Glutamatergic neuron (in vitro differentiated cells): ENCODE data around the gene MTURN. TPM values are rescaled to one million over a fixed set of nuclear protein-coding genes. Genes with fewer than 3 reads are reported as not detected.

ENCODE experiments used
- DNase-seq: peaks from one replicate; pipeline ENCODE4 v3.0.0; 2022
- H3K27ac Mint-ChIP-seq: one replicate; pipeline ENCODE4 v1.8.0; 2020; ENCODE audit warnings: mild to moderate bottlenecking, mixed read lengths, inconsistent platforms; ENCODE audit not compliant: unreplicated experiment
- H3K27me3 Mint-ChIP-seq: one replicate; pipeline ENCODE4 v1.8.0; 2020; ENCODE audit warnings: mild to moderate bottlenecking, moderate library complexity, mixed read lengths, inconsistent platforms; ENCODE audit not compliant: unreplicated experiment
- H3K36me3 Mint-ChIP-seq: one replicate; pipeline ENCODE4 v1.8.0; 2020; ENCODE audit warnings: mild to moderate bottlenecking, mixed read lengths, inconsistent platforms; ENCODE audit not compliant: unreplicated experiment
- H3K4me1 Mint-ChIP-seq: one replicate; pipeline ENCODE4 v1.8.0; 2020; ENCODE audit warnings: mild to moderate bottlenecking, low read depth, mixed read lengths, inconsistent platforms; ENCODE audit not compliant: unreplicated experiment
- H3K4me3 Mint-ChIP-seq: one replicate; pipeline ENCODE4 v1.8.0; 2020; ENCODE audit warnings: mild to moderate bottlenecking, mixed read lengths, inconsistent platforms; ENCODE audit not compliant: unreplicated experiment
- H3K9me3 Mint-ChIP-seq: one replicate; pipeline ENCODE4 v1.8.0; 2020; ENCODE audit warnings: mild to moderate bottlenecking, moderate library complexity, mixed read lengths, inconsistent platforms; ENCODE audit not compliant: unreplicated experiment
- long read RNA-seq: library from polyadenylated mRNA; unstranded; transcript quantifications from one replicate; pipeline ENCODE4 v2.0.0, GENCODE V29; 2020; ENCODE audit not compliant: unreplicated experiment
- total RNA-seq: library from RNA; stranded (reverse); fragmentation: NEBNext Ultra II Directional; extraction: Animal tissue kit (Norgen Biotek cat#: 25700); gene quantifications from one replicate; pipeline ENCODE4 v1.2.1, GENCODE V29; 2021; ENCODE audit not compliant: unreplicated experiment
- TF ChIP-seq, protein P1 (sequence below): fragments of 200-600 bp; sonication (generic); IDR thresholded peaks from one replicate; pipeline ENCODE4 v1.5.0; 2021; ENCODE audit not compliant: partially characterized antibody, unreplicated experiment

Gene MTURN
- total RNA-seq: 32.6 TPM
- long read RNA-seq, partial matches to known transcripts: 1 of 3 reads
- long read RNA-seq, other reads (novel, unspliced or antisense): 2 of 3 reads

DNA sequence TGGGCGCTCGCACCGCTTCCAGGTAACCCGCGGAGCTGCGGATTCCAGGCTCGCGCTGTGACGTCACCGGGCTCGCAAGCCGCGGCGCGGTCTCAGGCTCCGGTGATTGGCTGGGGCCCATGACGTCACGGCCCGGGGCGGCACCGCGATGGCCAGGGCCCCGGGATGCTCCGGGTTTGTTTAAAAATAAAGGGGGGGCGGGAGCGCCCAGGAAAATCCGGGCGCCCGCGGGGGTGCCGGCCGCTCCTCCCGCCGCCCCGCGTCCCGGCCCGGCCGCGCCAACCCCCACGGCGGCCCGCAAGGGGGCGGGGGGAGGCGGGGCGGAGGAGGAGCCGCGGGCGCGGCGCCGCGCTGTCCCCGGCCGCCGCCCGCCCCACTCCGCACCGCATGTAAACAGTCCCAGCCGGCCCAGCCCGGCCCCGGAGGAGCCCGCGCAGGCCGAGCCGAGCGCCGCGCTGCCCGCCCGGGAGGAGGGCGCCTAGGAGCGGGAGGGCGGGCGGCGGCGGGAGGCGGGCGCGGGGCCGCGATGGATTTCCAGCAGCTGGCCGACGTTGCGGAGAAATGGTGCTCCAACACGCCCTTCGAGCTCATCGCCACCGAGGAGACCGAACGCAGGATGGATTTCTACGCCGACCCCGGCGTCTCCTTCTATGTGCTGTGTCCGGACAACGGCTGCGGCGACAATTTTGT lies at the start of gene MTURN:
TSS of gene MTURN (plus strand) at position 376 of the 690 bp plus-strand sequence. CDS start at position 527, 151 bp downstream.
- Mint-ChIP-seq H3K27me3 (peaks cover 14% of the 10 kb centered on the region), H3K4me1 (no peaks in the 10 kb centered on the region), H3K9me3 (peaks cover 11% of the 10 kb centered on the region), H3K27ac (peak within 1 kb of the TSS; percentile 80), H3K4me3 (peak within 1 kb of the TSS; percentile 92), H3K36me3 (no peaks in the 10 kb centered on the region)
- TF ChIP-seq, protein P1, sequence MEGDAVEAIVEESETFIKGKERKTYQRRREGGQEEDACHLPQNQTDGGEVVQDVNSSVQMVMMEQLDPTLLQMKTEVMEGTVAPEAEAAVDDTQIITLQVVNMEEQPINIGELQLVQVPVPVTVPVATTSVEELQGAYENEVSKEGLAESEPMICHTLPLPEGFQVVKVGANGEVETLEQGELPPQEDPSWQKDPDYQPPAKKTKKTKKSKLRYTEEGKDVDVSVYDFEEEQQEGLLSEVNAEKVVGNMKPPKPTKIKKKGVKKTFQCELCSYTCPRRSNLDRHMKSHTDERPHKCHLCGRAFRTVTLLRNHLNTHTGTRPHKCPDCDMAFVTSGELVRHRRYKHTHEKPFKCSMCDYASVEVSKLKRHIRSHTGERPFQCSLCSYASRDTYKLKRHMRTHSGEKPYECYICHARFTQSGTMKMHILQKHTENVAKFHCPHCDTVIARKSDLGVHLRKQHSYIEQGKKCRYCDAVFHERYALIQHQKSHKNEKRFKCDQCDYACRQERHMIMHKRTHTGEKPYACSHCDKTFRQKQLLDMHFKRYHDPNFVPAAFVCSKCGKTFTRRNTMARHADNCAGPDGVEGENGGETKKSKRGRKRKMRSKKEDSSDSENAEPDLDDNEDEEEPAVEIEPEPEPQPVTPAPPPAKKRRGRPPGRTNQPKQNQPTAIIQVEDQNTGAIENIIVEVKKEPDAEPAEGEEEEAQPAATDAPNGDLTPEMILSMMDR: no peak
- peak; percentile 92 for DNase-seq

DNA sequence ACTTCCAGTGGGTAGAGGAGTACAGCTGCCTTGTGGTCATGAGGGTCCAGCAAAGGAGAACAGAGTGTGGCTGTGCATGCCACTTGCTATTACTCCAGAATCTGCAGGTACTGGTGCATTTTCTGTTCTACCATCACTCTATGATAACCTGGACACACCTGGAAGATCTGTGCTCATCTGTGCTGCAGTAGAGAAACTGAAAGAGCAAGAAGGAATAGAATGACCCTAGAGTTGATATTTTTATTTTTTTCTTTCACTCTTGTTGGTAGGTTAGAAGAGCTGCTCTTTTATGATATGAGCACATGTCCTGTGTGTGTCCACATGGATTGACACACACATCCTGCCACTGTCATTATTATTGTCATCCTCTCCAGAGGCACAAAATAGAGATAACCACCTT lies 48.3 kb upstream of the MTURN start:
- Mint-ChIP-seq H3K4me1 (no peaks in the 10 kb centered on the region), H3K9me3 (peaks cover 2% of the 10 kb centered on the region), H3K4me3 (no peak overlapping the region), H3K36me3 (peaks cover 9% of the 10 kb centered on the region), H3K27me3 (peaks cover 4% of the 10 kb centered on the region), H3K27ac (no peak overlapping the region)
- no peak for DNase-seq
- TF ChIP-seq, protein P1: no peak

DNA sequence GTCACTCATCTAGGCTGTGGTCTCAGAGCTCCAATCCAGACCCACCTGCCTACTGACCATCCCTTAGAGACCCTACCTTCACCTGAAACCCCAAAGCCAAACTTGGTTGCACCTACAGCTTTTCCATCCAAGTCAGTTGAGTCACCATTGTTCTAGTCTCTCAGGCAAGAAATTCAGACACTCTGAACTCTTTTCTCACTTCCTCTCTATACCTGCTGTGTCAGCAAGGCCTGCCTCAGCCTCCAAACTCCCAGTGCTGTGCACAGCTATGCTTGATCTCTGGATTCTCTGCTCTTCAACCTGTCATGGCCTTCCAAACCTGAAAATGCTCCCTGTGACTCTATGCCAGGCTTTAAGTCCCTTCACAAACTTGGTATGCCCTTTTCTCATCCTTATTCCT lies 47.4 kb upstream of the MTURN start:
- Mint-ChIP-seq H3K4me1 (no peaks in the 10 kb centered on the region), H3K4me3 (no peak overlapping the region), H3K27ac (no peak overlapping the region), H3K36me3 (peaks cover 9% of the 10 kb centered on the region), H3K27me3 (peaks cover 4% of the 10 kb centered on the region), H3K9me3 (peaks cover 2% of the 10 kb centered on the region)
- TF ChIP-seq, protein P1: no peak
- no peak for DNase-seq

DNA sequence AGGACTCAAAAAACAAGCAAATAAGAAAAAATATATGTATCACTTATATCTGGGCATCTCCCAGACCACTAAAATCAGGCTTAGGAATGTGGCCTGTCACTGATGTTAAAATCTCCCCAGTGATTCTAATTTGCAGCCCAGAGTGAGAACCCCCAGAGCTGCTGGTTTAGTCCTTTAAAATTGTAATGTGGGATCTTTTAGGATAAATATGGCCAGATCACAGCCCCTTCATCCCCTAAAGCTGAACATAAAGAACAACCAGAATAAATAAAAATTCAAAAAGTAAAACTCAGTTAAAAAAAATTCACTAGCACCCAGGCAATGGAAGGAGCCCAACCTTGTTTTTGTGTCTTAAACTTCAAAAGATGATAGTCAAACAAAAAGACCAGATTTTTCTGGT lies 46.4 kb upstream of the MTURN start:
- DNase-seq: no peak
- Mint-ChIP-seq H3K9me3 (peaks cover 2% of the 10 kb centered on the region), H3K36me3 (peaks cover 9% of the 10 kb centered on the region), H3K4me3 (no peak overlapping the region), H3K27me3 (peaks cover 4% of the 10 kb centered on the region), H3K4me1 (no peaks in the 10 kb centered on the region), H3K27ac (no peak overlapping the region)
- TF ChIP-seq, protein P1: no peak

DNA sequence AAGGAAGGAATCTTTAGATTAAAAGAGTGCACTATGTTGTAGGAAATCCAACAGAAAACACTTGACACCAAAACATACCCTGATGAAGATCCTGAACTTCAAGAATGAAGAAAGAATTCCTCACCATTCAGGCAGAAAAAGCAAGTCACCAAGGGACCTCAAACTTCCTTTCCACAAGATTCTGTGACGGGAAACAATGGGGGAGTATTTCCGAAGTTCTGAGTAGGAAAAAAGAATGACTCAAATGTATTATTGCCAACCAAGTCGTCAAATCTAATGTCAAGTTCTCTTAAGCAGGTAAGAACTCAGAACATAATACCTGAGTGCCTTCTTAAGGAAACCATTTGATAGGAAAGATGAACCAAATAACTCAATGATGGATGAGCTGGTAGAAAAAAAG lies 44.7 kb upstream of the MTURN start:
- peaks cover 4% of the 10 kb centered on the region for H3K9me3 Mint-ChIP-seq
- H3K4me3 Mint-ChIP-seq: no peak overlapping the region
- H3K4me1 Mint-ChIP-seq: no peaks in the 10 kb centered on the region
- H3K27me3 Mint-ChIP-seq: peaks cover 4% of the 10 kb centered on the region
- no peak for DNase-seq
- peaks cover 15% of the 10 kb centered on the region for H3K36me3 Mint-ChIP-seq
- TF ChIP-seq, protein P1: no peak
- no peak overlapping the region for H3K27ac Mint-ChIP-seq
